HEK293 (cell line): ENCODE results near the gene KITLG.

Experiments
- CTCF ChIA-PET: fragments of 350-600 bp; formaldehyde crosslinking; extraction: SDS; loops from one replicate; lab custom pipeline; 2021; ENCODE audit warnings: antibody characterized with exemption; lab: Yijun Ruan, JAX
- POLR2A ChIA-PET: fragments of 300-600 bp; formaldehyde crosslinking; extraction: SDS; loops from one replicate; lab custom pipeline; 2020; ENCODE audit warnings: antibody characterized with exemption, inconsistent platforms; lab: Yijun Ruan, JAX
- H3K27ac ChIP-seq: fragments of 200-500 bp; sonication (Bioruptor generic); 2 replicates; pipeline ENCODE4 v1.5.1; 2014; ENCODE audit warnings: low read depth, low read length, control low read depth, inconsistent platforms; ENCODE audit errors: extremely low read depth
- H3K36me3 ChIP-seq, 2 experiments: fragments of 200-500 bp in 1 of 2; sonication (Bioruptor generic) in 1 of 2; 1 replicate in 1 of 2; 2 replicates in 1 of 2; pipeline ENCODE4 v1.5.1; 2014 to 2017; ENCODE audit warnings: inconsistent platforms in 2 of 2, low read length in 2 of 2; ENCODE audit not compliant: control insufficient read depth in 2 of 2, insufficient read depth in 1 of 2
- H3K4me1 ChIP-seq: fragments of 200-500 bp; sonication (Bioruptor generic); 2 replicates; pipeline ENCODE4 v1.5.1; 2014; ENCODE audit warnings: mild to moderate bottlenecking, low read length, inconsistent platforms; ENCODE audit not compliant: control insufficient read depth, insufficient read depth
- H3K4me3 ChIP-seq: 2 replicates; pipeline ENCODE4 v1.5.1; 2011; ENCODE audit warnings: low read depth, mild to moderate bottlenecking, control low read depth, low read length, moderate library complexity
- H3K9me3 ChIP-seq: fragments of 200-500 bp; sonication (Bioruptor generic); 2 replicates; pipeline ENCODE4 v1.5.1; 2014; ENCODE audit warnings: low read depth, low read length, inconsistent platforms; ENCODE audit not compliant: control insufficient read depth, insufficient read depth
- ATF2 ChIP-seq: fragments of 450-650 bp; formaldehyde crosslinking; IDR thresholded peaks from 2 replicates; pipeline ENCODE4 v1.5.1; 2016; ENCODE audit warnings: missing biosample characterization, missing genetic modification characterization, low read depth
- GFI1B ChIP-seq: fragments of 450-650 bp; formaldehyde crosslinking; IDR thresholded peaks from 2 replicates; pipeline ENCODE4 v1.5.1; 2016; ENCODE audit warnings: missing biosample characterization, missing genetic modification characterization
- HOXC10 ChIP-seq: sonication (generic); formaldehyde crosslinking; IDR thresholded peaks from 2 replicates; pipeline ENCODE4 v1.8.1; 2023; ENCODE audit warnings: mild to moderate bottlenecking, missing genetic modification reagents
- HOXD13 ChIP-seq: sonication (generic); formaldehyde crosslinking; IDR thresholded peaks from 2 replicates; pipeline ENCODE4 v1.8.0; 2022; ENCODE audit warnings: missing genetic modification reagents, borderline replicate concordance
- KLF17 ChIP-seq: fragments of 450-650 bp; formaldehyde crosslinking; IDR thresholded peaks from 2 replicates; pipeline ENCODE4 v1.5.1; 2016; ENCODE audit warnings: missing biosample characterization, missing genetic modification characterization
- PBX3 ChIP-seq: sonication (generic); formaldehyde crosslinking; IDR thresholded peaks from 2 replicates; pipeline ENCODE4 v1.8.1; 2022; ENCODE audit warnings: mild to moderate bottlenecking, moderate library complexity, missing genetic modification reagents
- PRDM6 ChIP-seq: fragments of 450-650 bp; formaldehyde crosslinking; IDR thresholded peaks from 2 replicates; pipeline ENCODE4 v1.5.1; 2017; ENCODE audit warnings: missing biosample characterization, missing genetic modification characterization
- SP7 ChIP-seq: fragments of 450-650 bp; formaldehyde crosslinking; IDR thresholded peaks from 2 replicates; pipeline ENCODE4 v1.5.1; 2016; ENCODE audit warnings: missing biosample characterization, missing genetic modification characterization
- TCF7L2 ChIP-seq: IDR thresholded peaks from 2 replicates; pipeline ENCODE4 v1.6.1; 2011; ENCODE audit warnings: low read depth, mild to moderate bottlenecking, inconsistent platforms, low read length, moderate library complexity, borderline replicate concordance
- ZBTB26 ChIP-seq: fragments of 450-650 bp; formaldehyde crosslinking; optimal IDR thresholded peaks from 2 replicates; pipeline ENCODE3; 2016; ENCODE audit warnings: missing biosample characterization, mild to moderate bottlenecking, missing genetic modification characterization
- ZFP37 ChIP-seq: fragments of 450-650 bp; formaldehyde crosslinking; IDR thresholded peaks from 2 replicates; pipeline ENCODE4 v1.5.1; 2016; ENCODE audit warnings: missing biosample characterization, missing genetic modification characterization
- ZNF16 ChIP-seq: fragments of 450-650 bp; formaldehyde crosslinking; IDR thresholded peaks from 2 replicates; pipeline ENCODE4 v1.5.1; 2016; ENCODE audit warnings: low read depth, missing biosample characterization, missing genetic modification characterization
- ZNF302 ChIP-seq: fragments of 450-650 bp; formaldehyde crosslinking; IDR thresholded peaks from 2 replicates; pipeline ENCODE4 v1.5.1; 2016; ENCODE audit warnings: missing biosample characterization, missing genetic modification characterization, low read depth
- ZNF311 ChIP-seq: fragments of 450-650 bp; formaldehyde crosslinking; IDR thresholded peaks from 2 replicates; pipeline ENCODE4 v1.5.1; 2017; ENCODE audit warnings: missing biosample characterization, missing genetic modification characterization, borderline replicate concordance
- ZNF324 ChIP-seq: fragments of 450-650 bp; formaldehyde crosslinking; IDR thresholded peaks from 2 replicates; pipeline ENCODE4 v1.5.1; 2016; ENCODE audit warnings: missing biosample characterization, missing genetic modification characterization
- ZNF354C ChIP-seq: fragments of 450-650 bp; formaldehyde crosslinking; IDR thresholded peaks from 2 replicates; pipeline ENCODE4 v1.5.1; 2016; ENCODE audit warnings: missing biosample characterization, missing genetic modification characterization, low read depth, borderline replicate concordance
- ZNF366 ChIP-seq: fragments of 450-650 bp; formaldehyde crosslinking; conservative IDR thresholded peaks from 2 replicates; pipeline ENCODE4 v1.5.1; 2016; ENCODE audit warnings: missing biosample characterization, missing genetic modification characterization
- ZNF621 ChIP-seq: fragments of 450-650 bp; formaldehyde crosslinking; IDR thresholded peaks from 2 replicates; pipeline ENCODE4 v1.5.1; 2017; ENCODE audit warnings: missing biosample characterization, missing genetic modification characterization
- ZNF624 ChIP-seq: fragments of 450-650 bp; formaldehyde crosslinking; IDR thresholded peaks from 2 replicates; pipeline ENCODE4 v1.5.1; 2017; ENCODE audit warnings: missing biosample characterization, missing genetic modification characterization
- ZNF704 ChIP-seq: fragments of 450-650 bp; formaldehyde crosslinking; IDR thresholded peaks from 2 replicates; pipeline ENCODE4 v1.5.1; 2016; ENCODE audit warnings: missing biosample characterization, missing genetic modification characterization
- ZNF747 ChIP-seq: fragments of 450-650 bp; formaldehyde crosslinking; IDR thresholded peaks from 2 replicates; pipeline ENCODE4 v1.5.1; 2016; ENCODE audit warnings: missing biosample characterization, missing genetic modification characterization
- ZNF830 ChIP-seq: fragments of 450-650 bp; IDR thresholded peaks from 2 replicates; pipeline ENCODE4 v1.5.0; 2018; ENCODE audit warnings: missing biosample characterization, missing genetic modification characterization, low read depth, mild to moderate bottlenecking, moderate library complexity

The KITLG gene

GRCh38 chr12:88519802-88520435 lies 60.4 kb downstream of the KITLG start (continued):
- TF ChIP-seq ATF2 (tag by site-specific recombination) (0 out of 2 replicates have a peak, but pooled peaks have one; percentile 15), TCF7L2 (peak; percentile 51; the same call in 1 of the 2 replicates), PRDM6 (peak; percentile 91), GFI1B (tag by site-specific recombination) (peak; percentile 99), ZNF16 (tag by site-specific recombination) (no peak)
- TF ChIP-seq, all 188 proteins: peak for 14

- TF ChIP-seq ZBTB26 (tag by site-specific recombination) (no peak), HOXD13 (CRISPR knock-in tag) (no peak), ZNF366 (tag by site-specific recombination) (no peak), TCF7L2 (no peak), ZNF830 (tag by site-specific recombination) (no peak), ZNF302 (tag by site-specific recombination) (no peak), ZNF704 (tag by site-specific recombination) (no peak), SP7 (no peak), KLF17 (tag by site-specific recombination) (no peak)
- Histone ChIP-seq H3K4me1 (peaks cover 16% of the 10 kb centered on the region; the same call in 1 of the 2 replicates), H3K36me3 (peaks cover 0 to 4% of the 10 kb centered on the region in 2 experiments; a peak in 1 of 3 replicates), H3K27ac (no peak overlapping the region), H3K9me3 (no peaks in the 10 kb centered on the region), H3K4me3 (no peak overlapping the region)
- ChIA-PET CTCF (no interaction called here), POLR2A (no interaction called here)
Observed at GRCh38 chr12:88518863-88519403, 61.3 kb downstream of the KITLG start.

- Histone ChIP-seq H3K4me1 (peaks cover 16% of the 10 kb centered on the region; the same call in 1 of the 2 replicates), H3K9me3 (no peaks in the 10 kb centered on the region), H3K4me3 (no peak overlapping the region), H3K27ac (no peak overlapping the region), H3K36me3 (peaks cover 0 to 4% of the 10 kb centered on the region in 2 experiments; a peak in 1 of 3 replicates)
- ChIA-PET CTCF (interaction anchor here (0.9 kb wide), 1 partner anchor 11 kb away, joined by 3 read pairs; no protein-coding TSS in a partner anchor), POLR2A (no interaction called here)
- TF ChIP-seq ZNF311 (tag by site-specific recombination), result no peak
- no peak for TF ChIP-seq ZNF624 (tag by site-specific recombination)
- TF ChIP-seq ZNF324 (tag by site-specific recombination), result no peak
- TF ChIP-seq ZNF747 (tag by site-specific recombination), result no peak
- no peak for TF ChIP-seq ZNF302 (tag by site-specific recombination)
- no peak for TF ChIP-seq ZNF621 (tag by site-specific recombination)
- TF ChIP-seq ZFP37, result no peak
- TF ChIP-seq PBX3, result no peak
- TF ChIP-seq ZNF354C (tag by site-specific recombination), result no peak
- no peak for TF ChIP-seq HOXC10 (CRISPR knock-in tag)
Observed at GRCh38 chr12:88516811-88517210, 63.5 kb downstream of the KITLG start.
